Measurements from ENCODE around the gene CRHR2.

DNA sequence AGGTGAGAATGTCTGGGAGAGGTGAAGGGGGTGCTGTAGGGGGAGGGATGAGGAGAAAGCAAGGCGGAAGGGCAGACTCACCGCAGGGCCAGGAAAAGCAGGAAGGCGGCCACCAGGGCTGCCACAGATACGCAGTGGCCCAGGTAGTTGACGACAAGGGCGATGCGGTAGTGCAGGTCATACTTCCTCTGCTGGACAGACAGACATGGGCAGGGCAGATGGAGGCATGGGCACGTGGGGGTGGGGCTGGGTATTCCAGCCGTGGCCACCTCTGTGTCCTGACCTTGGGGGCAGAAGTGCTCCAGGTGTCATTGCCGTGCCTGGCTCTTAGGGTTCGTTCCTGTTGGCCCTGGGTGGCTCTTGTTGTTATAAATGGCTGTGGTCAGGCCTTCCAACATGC lies 16.8 kb downstream of the CRHR2 start:
- TF ChIP-seq, protein P1, sequence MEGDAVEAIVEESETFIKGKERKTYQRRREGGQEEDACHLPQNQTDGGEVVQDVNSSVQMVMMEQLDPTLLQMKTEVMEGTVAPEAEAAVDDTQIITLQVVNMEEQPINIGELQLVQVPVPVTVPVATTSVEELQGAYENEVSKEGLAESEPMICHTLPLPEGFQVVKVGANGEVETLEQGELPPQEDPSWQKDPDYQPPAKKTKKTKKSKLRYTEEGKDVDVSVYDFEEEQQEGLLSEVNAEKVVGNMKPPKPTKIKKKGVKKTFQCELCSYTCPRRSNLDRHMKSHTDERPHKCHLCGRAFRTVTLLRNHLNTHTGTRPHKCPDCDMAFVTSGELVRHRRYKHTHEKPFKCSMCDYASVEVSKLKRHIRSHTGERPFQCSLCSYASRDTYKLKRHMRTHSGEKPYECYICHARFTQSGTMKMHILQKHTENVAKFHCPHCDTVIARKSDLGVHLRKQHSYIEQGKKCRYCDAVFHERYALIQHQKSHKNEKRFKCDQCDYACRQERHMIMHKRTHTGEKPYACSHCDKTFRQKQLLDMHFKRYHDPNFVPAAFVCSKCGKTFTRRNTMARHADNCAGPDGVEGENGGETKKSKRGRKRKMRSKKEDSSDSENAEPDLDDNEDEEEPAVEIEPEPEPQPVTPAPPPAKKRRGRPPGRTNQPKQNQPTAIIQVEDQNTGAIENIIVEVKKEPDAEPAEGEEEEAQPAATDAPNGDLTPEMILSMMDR (IDR thresholded peaks at IDR 0.05), result no peak
- no peak for TF ChIP-seq POLR2A (IDR thresholded peaks at IDR 0.05)

Measured in heart left ventricle (tissue), 13 donors.